HepG2 (cell line): ENCODE measurements around the gene CCER1. TPM values are rescaled to one million over a fixed set of nuclear protein-coding genes. Genes with fewer than 3 reads are reported as not detected.

Experiments used
- ATAC-seq: fragments of 200-7000 bp; cut with Tn5 transposase; 3 replicates; pipeline ENCODE4 v1.9.1; 2020; ENCODE audit warnings: mild to moderate bottlenecking, moderate library complexity
- BruUV-seq: library from RNA; stranded (reverse); fragments of 400-500 nt; replicated peaks from 2 replicates; lab custom pipeline; 2021; lab: Mats Ljungman, UMichigan
- CTCF ChIA-PET: fragments of 300-600 bp; formaldehyde crosslinking; extraction: SDS; loops from one replicate; lab custom pipeline; 2021; ENCODE audit warnings: low total read pairs, inconsistent platforms, low intra/inter-chr PET ratio; lab: Yijun Ruan, JAX
- POLR2A ChIA-PET: fragments of 350-600 bp; sonication (Branson Sonifier 250); formaldehyde crosslinking; loops from one replicate; lab custom pipeline; 2020; ENCODE audit warnings: antibody characterized with exemption, inconsistent platforms; lab: Yijun Ruan, JAX
- DNase-seq: peaks from one replicate; pipeline ENCODE4 v3.0.0-alpha.2; 2015; ENCODE audit warnings: low spot score
- FAIRE-seq: peaks from 3 replicates; lab custom pipeline; 2011; peaks lifted over from hg19 to GRCh38; lab: Jason Lieb, UNC
- H2AFZ ChIP-seq: one replicate; pipeline ENCODE4 v1.6.1; 2011; ENCODE audit warnings: low read length, inconsistent platforms
- H3K27ac ChIP-seq: fragments of 300-600 bp; 3 replicates; pipeline ENCODE4 v1.8.0; 2011; ENCODE audit warnings: mixed run types, mild to moderate bottlenecking, mixed read lengths, low read length, inconsistent platforms; ENCODE audit not compliant: insufficient read depth; ENCODE audit errors: extremely low read length
- H3K27me3 ChIP-seq, 2 experiments: fragments of 200-600 bp in 1 of 2; 2 replicates in 1 of 2; 3 replicates in 1 of 2; pipeline versions ENCODE4 v1.6.0 to v1.8.0; 2011; ENCODE audit warnings: low read length in 2 of 2, mild to moderate bottlenecking in 2 of 2, moderate library complexity in 2 of 2, inconsistent platforms in 1 of 2; ENCODE audit not compliant: insufficient read depth in 2 of 2, control insufficient read depth in 1 of 2
- H3K36me3 ChIP-seq, 2 experiments: fragments of 200-600 bp in 1 of 2; replicated peaks in 1 of 2; 2 replicates in 1 of 2; 3 replicates in 1 of 2; pipeline versions ENCODE4 v1.5.1 to v1.8.0; 2011; ENCODE audit warnings: low read length in 2 of 2, inconsistent platforms in 1 of 2; ENCODE audit not compliant: insufficient read depth in 2 of 2, control insufficient read depth in 1 of 2
- H3K4me1 ChIP-seq: 2 replicates; pipeline ENCODE4 v1.5.1; 2012; ENCODE audit warnings: low read length, inconsistent platforms; ENCODE audit not compliant: insufficient read depth
- H3K4me2 ChIP-seq: 2 replicates; pipeline ENCODE4 v1.6.0; 2011; ENCODE audit warnings: low read depth, low read length, inconsistent platforms
- H3K4me3 ChIP-seq, 3 experiments: fragments of 200-600 bp in 1 of 3; sonication (generic), shearing (Covaris generic) in 1 of 3; replicated peaks in 1 of 3; 2 replicates each; pipeline ENCODE4 v1.5.1; 2011 to 2016; ENCODE audit warnings: low read length in 3 of 3, inconsistent platforms in 2 of 3, low read depth in 2 of 3, mild to moderate bottlenecking in 2 of 3, control low read depth in 1 of 3, mixed read lengths in 1 of 3; ENCODE audit not compliant: insufficient read depth in 1 of 3
- H3K79me2 ChIP-seq: one replicate; pipeline ENCODE4 v1.6.1; 2011; ENCODE audit warnings: low read length, inconsistent platforms; ENCODE audit not compliant: insufficient read depth
- H3K9ac ChIP-seq: 2 replicates; pipeline ENCODE4 v1.6.0; 2011; ENCODE audit warnings: mild to moderate bottlenecking, low read depth, low read length, inconsistent platforms; ENCODE audit not compliant: insufficient read depth
- H3K9me3 ChIP-seq: 2 replicates; pipeline ENCODE4 v1.5.1; 2012; ENCODE audit warnings: mild to moderate bottlenecking, low read length
- H4K20me1 ChIP-seq: 2 replicates; pipeline ENCODE4 v1.6.0; 2011; ENCODE audit warnings: inconsistent platforms, mild to moderate bottlenecking, low read length, moderate library complexity; ENCODE audit not compliant: insufficient read depth
- CAMTA2 ChIP-seq: sonication (generic); formaldehyde crosslinking; IDR thresholded peaks from 2 replicates; pipeline ENCODE4 v1.4.0; 2020; ENCODE audit warnings: mild to moderate bottlenecking, missing genetic modification reagents, borderline replicate concordance
- CENPT ChIP-seq: sonication (generic); formaldehyde crosslinking; IDR thresholded peaks from 2 replicates; pipeline ENCODE4 v1.8.0; 2022; ENCODE audit warnings: low read depth, mild to moderate bottlenecking, moderate library complexity, missing genetic modification reagents
- FOSL1 ChIP-seq: sonication (generic); formaldehyde crosslinking; IDR thresholded peaks from 2 replicates; pipeline ENCODE4 v1.9.0; 2021; ENCODE audit warnings: missing genetic modification reagents, borderline replicate concordance
- GTF3A ChIP-seq: sonication (generic); formaldehyde crosslinking; conservative IDR thresholded peaks from 2 replicates; pipeline ENCODE4 v1.4.0; 2020; ENCODE audit warnings: mild to moderate bottlenecking, missing genetic modification reagents
- HIVEP1 ChIP-seq: sonication (generic); formaldehyde crosslinking; IDR thresholded peaks from 2 replicates; pipeline ENCODE4 v1.4.0; 2020; ENCODE audit warnings: mild to moderate bottlenecking, missing genetic modification reagents
- KDM2A ChIP-seq: sonication (generic); formaldehyde crosslinking; IDR thresholded peaks from 2 replicates; pipeline ENCODE4 v1.4.0; 2020; ENCODE audit warnings: low read depth, missing genetic modification reagents, borderline replicate concordance
- KLF12 ChIP-seq: sonication (generic); formaldehyde crosslinking; IDR thresholded peaks from 2 replicates; pipeline ENCODE4 v1.4.0; 2020; ENCODE audit warnings: missing genetic modification reagents, borderline replicate concordance
- ZBTB42 ChIP-seq: sonication (generic); formaldehyde crosslinking; IDR thresholded peaks from 2 replicates; pipeline ENCODE4 v1.5.0; 2020; ENCODE audit warnings: mild to moderate bottlenecking, missing genetic modification reagents
- WGBS: methylation state at CpG from one replicate; pipeline ENCODE4 v1.1.6; 2017; ENCODE audit warnings: low lambda C conversion rate; 5-methylcytosine and 5-hydroxymethylcytosine counted together
- in situ Hi-C: cut with HindIII; loops from 2 replicates; pipeline ENCODE4 v1.10.0; 2017; ENCODE audit warnings: low pct_unique_long_range_greater_than_20kb; ENCODE audit not compliant: extremely low pct_ligation_motif_present
- intact Hi-C: fragments of 100-400 bp; cut with micrococcal nuclease; formaldehyde crosslinking; loops from one replicate; pipeline ENCODE4 v1.10.0; 2022; ENCODE audit not compliant: unreplicated experiment
- polyA plus RNA-seq, 8 experiments: library from polyadenylated mRNA; depleted of rRNA in 3 of 8; stranded (reverse) in 7 of 8; unstranded in 1 of 8; fragments of >200 nt; fragmentation: Illumina TruSeq in 4 of 8; extraction: Trizol in 4 of 8; gene quantifications; 2 replicates each; pipeline versions ENCODE4 v1.2.1 to v1.2.3, GENCODE V29; 2011 to 2016; ENCODE audit warnings: low read depth in 4 of 8, missing spikeins in 1 of 8, mixed read lengths in 1 of 8; ENCODE audit not compliant: insufficient read depth in 1 of 8
- total RNA-seq, 5 experiments: library from RNA; depleted of rRNA; stranded (reverse); fragments of >200 nt; fragmentation: Illumina TruSeq; extraction: Trizol; gene quantifications; 2 replicates each; pipeline ENCODE4 v1.2.3, GENCODE V29; 2016; ENCODE audit warnings: low read depth in 1 of 5
- TF ChIP-seq, protein P1 (sequence below), 2 experiments: fragments of 450-650 bp in 1 of 2; sonication (generic) in 1 of 2; formaldehyde crosslinking in 1 of 2; IDR thresholded peaks; 2 replicates each; pipeline versions ENCODE4 v1.6.1 to v1.8.0; 2016 to 2022; ENCODE audit warnings: antibody characterized with exemption in 1 of 2, mild to moderate bottlenecking in 1 of 2, missing genetic modification reagents in 1 of 2
- TF ChIP-seq, protein P2 (sequence below): sonication (generic); formaldehyde crosslinking; IDR thresholded peaks from 2 replicates; pipeline ENCODE4 v1.8.1; 2023; ENCODE audit warnings: missing genetic modification reagents, inconsistent platforms, borderline replicate concordance

The CCER1 gene
- total and polyA plus RNA-seq, 2 of the 13 experiments (the other 11 are each of a cell fraction or from before 2014, with no cell fraction given) = not detected

DNA sequence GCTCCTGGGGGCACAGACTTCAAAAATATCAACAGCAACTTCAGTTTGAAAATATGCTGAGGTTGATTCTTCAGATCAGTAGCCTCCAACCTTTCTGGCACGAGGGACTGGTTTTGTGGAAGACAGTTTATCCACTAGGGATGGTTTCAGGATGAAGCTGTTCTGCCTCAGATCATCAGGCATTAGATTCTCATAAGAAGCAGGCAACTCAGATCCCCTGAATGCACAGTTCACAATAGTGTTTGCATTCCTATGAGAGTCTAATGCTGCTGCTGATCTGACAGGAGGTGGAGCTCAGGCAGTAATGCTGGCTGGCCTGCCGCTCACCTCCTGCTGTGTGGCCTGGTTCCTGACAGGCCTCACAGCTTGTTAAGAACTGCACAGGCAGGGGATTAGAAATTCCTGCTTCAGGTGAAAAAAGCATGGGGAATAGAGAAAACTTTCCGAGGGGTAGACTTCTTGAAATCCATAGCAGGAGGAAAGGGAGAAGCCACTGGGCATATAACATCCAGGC lies 37.0 kb upstream of the CCER1 start:
- Histone ChIP-seq H4K20me1 (no peaks in the 10 kb centered on the region), H3K79me2 (no peaks in the 10 kb centered on the region), H3K4me1 (no peaks in the 10 kb centered on the region), H3K27ac (no peak overlapping the region), H3K27me3 (no peaks in the 10 kb centered on the region), H2AFZ (no peak overlapping the region), H3K36me3 (no peaks in the 10 kb centered on the region), H3K9me3 (no peaks in the 10 kb centered on the region), H3K9ac (no peak overlapping the region), H3K4me3 (no peak overlapping the region), H3K4me2 (no peak overlapping the region)
- in situ Hi-C loops = no loop called here
- FAIRE-seq (no peak), DNase-seq (no peak), ATAC-seq (no peak)
- intact Hi-C loops = no loop called here
- 0% methylated on average over 3 of the region's 3 CpGs for WGBS
- no peak for TF ChIP-seq HIVEP1
- no peak for TF ChIP-seq KDM2A (CRISPR knock-in tag)
- TF ChIP-seq FOSL1 (CRISPR knock-in tag) = no peak
- no peak for TF ChIP-seq CENPT (CRISPR knock-in tag)
- no peak for TF ChIP-seq GTF3A (CRISPR knock-in tag)
- TF ChIP-seq, protein P1, sequence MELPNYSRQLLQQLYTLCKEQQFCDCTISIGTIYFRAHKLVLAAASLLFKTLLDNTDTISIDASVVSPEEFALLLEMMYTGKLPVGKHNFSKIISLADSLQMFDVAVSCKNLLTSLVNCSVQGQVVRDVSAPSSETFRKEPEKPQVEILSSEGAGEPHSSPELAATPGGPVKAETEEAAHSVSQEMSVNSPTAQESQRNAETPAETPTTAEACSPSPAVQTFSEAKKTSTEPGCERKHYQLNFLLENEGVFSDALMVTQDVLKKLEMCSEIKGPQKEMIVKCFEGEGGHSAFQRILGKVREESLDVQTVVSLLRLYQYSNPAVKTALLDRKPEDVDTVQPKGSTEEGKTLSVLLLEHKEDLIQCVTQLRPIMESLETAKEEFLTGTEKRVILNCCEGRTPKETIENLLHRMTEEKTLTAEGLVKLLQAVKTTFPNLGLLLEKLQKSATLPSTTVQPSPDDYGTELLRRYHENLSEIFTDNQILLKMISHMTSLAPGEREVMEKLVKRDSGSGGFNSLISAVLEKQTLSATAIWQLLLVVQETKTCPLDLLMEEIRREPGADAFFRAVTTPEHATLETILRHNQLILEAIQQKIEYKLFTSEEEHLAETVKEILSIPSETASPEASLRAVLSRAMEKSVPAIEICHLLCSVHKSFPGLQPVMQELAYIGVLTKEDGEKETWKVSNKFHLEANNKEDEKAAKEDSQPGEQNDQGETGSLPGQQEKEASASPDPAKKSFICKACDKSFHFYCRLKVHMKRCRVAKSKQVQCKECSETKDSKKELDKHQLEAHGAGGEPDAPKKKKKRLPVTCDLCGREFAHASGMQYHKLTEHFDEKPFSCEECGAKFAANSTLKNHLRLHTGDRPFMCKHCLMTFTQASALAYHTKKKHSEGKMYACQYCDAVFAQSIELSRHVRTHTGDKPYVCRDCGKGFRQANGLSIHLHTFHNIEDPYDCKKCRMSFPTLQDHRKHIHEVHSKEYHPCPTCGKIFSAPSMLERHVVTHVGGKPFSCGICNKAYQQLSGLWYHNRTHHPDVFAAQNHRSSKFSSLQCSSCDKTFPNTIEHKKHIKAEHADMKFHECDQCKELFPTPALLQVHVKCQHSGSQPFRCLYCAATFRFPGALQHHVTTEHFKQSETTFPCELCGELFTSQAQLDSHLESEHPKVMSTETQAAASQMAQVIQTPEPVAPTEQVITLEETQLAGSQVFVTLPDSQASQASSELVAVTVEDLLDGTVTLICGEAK (IDR thresholded peaks at IDR 0.05) = no peak
- TF ChIP-seq, protein P1 (CRISPR knock-in tag; IDR thresholded peaks at IDR 0.05) = no peak
- TF ChIP-seq CAMTA2 (CRISPR knock-in tag) = no peak
- no peak for TF ChIP-seq KLF12 (CRISPR knock-in tag)
- TF ChIP-seq ZBTB42 (CRISPR knock-in tag) = no peak
- TF ChIP-seq, protein P2, sequence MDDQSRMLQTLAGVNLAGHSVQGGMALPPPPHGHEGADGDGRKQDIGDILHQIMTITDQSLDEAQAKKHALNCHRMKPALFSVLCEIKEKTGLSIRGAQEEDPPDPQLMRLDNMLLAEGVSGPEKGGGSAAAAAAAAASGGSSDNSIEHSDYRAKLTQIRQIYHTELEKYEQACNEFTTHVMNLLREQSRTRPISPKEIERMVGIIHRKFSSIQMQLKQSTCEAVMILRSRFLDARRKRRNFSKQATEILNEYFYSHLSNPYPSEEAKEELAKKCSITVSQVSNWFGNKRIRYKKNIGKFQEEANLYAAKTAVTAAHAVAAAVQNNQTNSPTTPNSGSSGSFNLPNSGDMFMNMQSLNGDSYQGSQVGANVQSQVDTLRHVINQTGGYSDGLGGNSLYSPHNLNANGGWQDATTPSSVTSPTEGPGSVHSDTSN = no peak
- BruUV-seq = no TSS peak
- CTCF ChIA-PET = no interaction called here
- POLR2A ChIA-PET = no interaction called here
